ENCODE results near the gene DAD1. TPM values are rescaled to one million over a fixed set of nuclear protein-coding genes. Genes with fewer than 3 reads are reported as not detected.

The DAD1 gene
- polyA plus RNA-seq, 1 of the 3 experiments (the other 2 are of a cell fraction) = 406 TPM

- CTCF ChIA-PET = interaction anchor here (2.1 to 3.2 kb wide), 3 partner anchors 24 to 321 kb away, joined by 7 to 15 read pairs (median 12); no protein-coding TSS in a partner anchor
- no peak for TF ChIP-seq JUND (IDR thresholded peaks at IDR 0.05)
- peak; percentile 49; the same call in 1 of the 2 replicates for TF ChIP-seq MEF2A (IDR thresholded peaks at IDR 0.05; ENCODE audit: borderline replicate concordance, low read depth)
- Histone ChIP-seq H3K4me1 (ENCODE audit: control insufficient read depth in 1 of 2, insufficient read depth in 2 of 2, low read depth in 1 of 2, low read length in 1 of 2) (peaks cover 0 to 22% of the 10 kb centered on the region in 2 experiments; a peak in 3 of 4 replicates), H3K36me3 (replicated peaks in 1 of 2; ENCODE audit: control insufficient read depth in 1 of 2, insufficient read depth in 2 of 2, low read length in 1 of 2) (no peaks in the 10 kb centered on the region), H3K9me3 (no peaks in the 10 kb centered on the region), H3F3A (replicated peaks; ENCODE audit: insufficient read depth) (peaks cover 5% of the 10 kb centered on the region), H3K27me3 (ENCODE audit: insufficient read depth) (no peaks in the 10 kb centered on the region; the same call in 1 of the 2 replicates), H4K20me1 (ENCODE audit: insufficient read depth) (no peaks in the 10 kb centered on the region), H3K4me3 (ENCODE audit: low read depth in 2 of 2, low read length in 1 of 2) (no peak overlapping the region), H3K9ac (no peak overlapping the region), H2AFZ (ENCODE audit: low read depth) (no peak overlapping the region; the same call in 1 of the 2 replicates), H3K79me2 (ENCODE audit: insufficient read depth) (no peaks in the 10 kb centered on the region), H3K27ac (ENCODE audit: low read depth in 2 of 2, low read length in 1 of 2) (peak overlapping the region in 1 of 2 experiments; percentile 32; a peak in 2 of 4 replicates), H3K9me2 (no peaks in the 10 kb centered on the region), H3K4me2 (peak overlapping the region; percentile 16; the same call in 1 of the 2 replicates)
- 25% methylated on average over 3 of the region's 3 CpGs for WGBS (ENCODE audit: low lambda C conversion rate)
- POLR2A ChIA-PET = no interaction called here
- no peak for DNase-seq
Measured at GRCh38 chr14:22532345-22533056, 56.5 kb downstream of the DAD1 start.

GRCh38 chr14:22531451-22532344, 57.3 kb downstream of the DAD1 start:
- H3K9me2 ChIP-seq = no peaks in the 10 kb centered on the region
- H4K20me1 ChIP-seq (ENCODE audit: insufficient read depth) = no peaks in the 10 kb centered on the region
- no peaks in the 10 kb centered on the region for H3K79me2 ChIP-seq (ENCODE audit: insufficient read depth)
- no peak for TF ChIP-seq TCF12 (IDR thresholded peaks at IDR 0.05)
- H3K27ac ChIP-seq (ENCODE audit: low read depth in 2 of 2, low read length in 1 of 2) = peak overlapping the region in 1 of 2 experiments; percentile 32; a peak in 1 of 4 replicates
- H3K36me3 ChIP-seq (replicated peaks in 1 of 2; ENCODE audit: control insufficient read depth in 1 of 2, insufficient read depth in 2 of 2, low read length in 1 of 2) = no peaks in the 10 kb centered on the region
- no peaks in the 10 kb centered on the region for H3K9me3 ChIP-seq
- no peaks in the 10 kb centered on the region; the same call in 1 of the 2 replicates for H3K27me3 ChIP-seq (ENCODE audit: insufficient read depth)
- H3K9ac ChIP-seq = no peak overlapping the region
- WGBS (ENCODE audit: low lambda C conversion rate) = 53% methylated on average over 5 of the region's 5 CpGs
- H2AFZ ChIP-seq (ENCODE audit: low read depth) = no peak overlapping the region
- ChIA-PET CTCF (interaction anchor here (0.7 to 3.2 kb wide), 4 partner anchors 20 to 322 kb away, joined by 5 to 15 read pairs (median 10); no protein-coding TSS in a partner anchor), POLR2A (no interaction called here)
- DNase-seq = no peak
- H3K4me3 ChIP-seq (ENCODE audit: low read depth in 2 of 2, low read length in 1 of 2) = no peak overlapping the region
- no peak overlapping the region for H3K4me2 ChIP-seq
- H3K4me1 ChIP-seq (ENCODE audit: control insufficient read depth in 1 of 2, insufficient read depth in 2 of 2, low read depth in 1 of 2, low read length in 1 of 2) = peaks cover 0 to 18% of the 10 kb centered on the region in 2 experiments; a peak in 2 of 4 replicates
- H3F3A ChIP-seq (replicated peaks; ENCODE audit: insufficient read depth) = peaks cover 4% of the 10 kb centered on the region

DNA sequence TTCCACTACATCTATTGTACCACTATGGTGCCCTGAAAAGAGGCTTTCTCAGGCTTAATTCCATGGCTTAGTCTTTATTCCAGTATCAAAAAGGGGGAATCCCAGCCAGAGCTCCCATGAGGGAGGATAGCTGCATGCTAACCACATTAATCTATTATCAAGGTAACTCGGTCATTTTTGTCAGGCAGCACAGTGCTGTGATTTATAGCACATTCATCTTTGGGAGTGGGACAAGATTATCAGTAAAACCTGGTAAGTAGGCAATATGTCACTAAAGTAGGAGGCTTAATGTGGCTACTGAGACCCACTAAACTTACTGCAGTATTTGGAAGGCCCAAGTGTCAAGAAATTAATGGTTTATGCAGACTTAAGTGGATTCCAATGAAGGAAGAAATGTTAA, 58.9 kb downstream of the DAD1 start:
- no peaks in the 10 kb centered on the region for H3K36me3 ChIP-seq (replicated peaks in 1 of 2; ENCODE audit: control insufficient read depth in 1 of 2, insufficient read depth in 2 of 2, low read length in 1 of 2)
- H3K4me3 ChIP-seq (ENCODE audit: low read depth in 2 of 2, low read length in 1 of 2) = no peak overlapping the region
- H3K27me3 ChIP-seq (ENCODE audit: insufficient read depth) = no peaks in the 10 kb centered on the region; the same call in 1 of the 2 replicates
- no peak overlapping the region for H3K9ac ChIP-seq
- no peaks in the 10 kb centered on the region for H3K79me2 ChIP-seq (ENCODE audit: insufficient read depth)
- no peak for DNase-seq
- WGBS (ENCODE audit: low lambda C conversion rate) = 70% methylated on average over 1 of the region's 1 CpG
- H3K4me2 ChIP-seq = no peak overlapping the region
- no peaks in the 10 kb centered on the region for H3F3A ChIP-seq (replicated peaks; ENCODE audit: insufficient read depth)
- no peaks in the 10 kb centered on the region for H3K9me3 ChIP-seq
- H2AFZ ChIP-seq (ENCODE audit: low read depth) = no peak overlapping the region
- peaks cover 0 to 12% of the 10 kb centered on the region in 2 experiments; a peak in 2 of 4 replicates for H3K4me1 ChIP-seq (ENCODE audit: control insufficient read depth in 1 of 2, insufficient read depth in 2 of 2, low read depth in 1 of 2, low read length in 1 of 2)
- POLR2A ChIA-PET = no interaction called here
- H3K9me2 ChIP-seq = no peaks in the 10 kb centered on the region
- CTCF ChIA-PET = interaction anchor here (1.2 to 1.5 kb wide), 2 partner anchors 27 to 141 kb away, joined by 3 to 4 read pairs; no protein-coding TSS in a partner anchor
- TF ChIP-seq, protein P1, sequence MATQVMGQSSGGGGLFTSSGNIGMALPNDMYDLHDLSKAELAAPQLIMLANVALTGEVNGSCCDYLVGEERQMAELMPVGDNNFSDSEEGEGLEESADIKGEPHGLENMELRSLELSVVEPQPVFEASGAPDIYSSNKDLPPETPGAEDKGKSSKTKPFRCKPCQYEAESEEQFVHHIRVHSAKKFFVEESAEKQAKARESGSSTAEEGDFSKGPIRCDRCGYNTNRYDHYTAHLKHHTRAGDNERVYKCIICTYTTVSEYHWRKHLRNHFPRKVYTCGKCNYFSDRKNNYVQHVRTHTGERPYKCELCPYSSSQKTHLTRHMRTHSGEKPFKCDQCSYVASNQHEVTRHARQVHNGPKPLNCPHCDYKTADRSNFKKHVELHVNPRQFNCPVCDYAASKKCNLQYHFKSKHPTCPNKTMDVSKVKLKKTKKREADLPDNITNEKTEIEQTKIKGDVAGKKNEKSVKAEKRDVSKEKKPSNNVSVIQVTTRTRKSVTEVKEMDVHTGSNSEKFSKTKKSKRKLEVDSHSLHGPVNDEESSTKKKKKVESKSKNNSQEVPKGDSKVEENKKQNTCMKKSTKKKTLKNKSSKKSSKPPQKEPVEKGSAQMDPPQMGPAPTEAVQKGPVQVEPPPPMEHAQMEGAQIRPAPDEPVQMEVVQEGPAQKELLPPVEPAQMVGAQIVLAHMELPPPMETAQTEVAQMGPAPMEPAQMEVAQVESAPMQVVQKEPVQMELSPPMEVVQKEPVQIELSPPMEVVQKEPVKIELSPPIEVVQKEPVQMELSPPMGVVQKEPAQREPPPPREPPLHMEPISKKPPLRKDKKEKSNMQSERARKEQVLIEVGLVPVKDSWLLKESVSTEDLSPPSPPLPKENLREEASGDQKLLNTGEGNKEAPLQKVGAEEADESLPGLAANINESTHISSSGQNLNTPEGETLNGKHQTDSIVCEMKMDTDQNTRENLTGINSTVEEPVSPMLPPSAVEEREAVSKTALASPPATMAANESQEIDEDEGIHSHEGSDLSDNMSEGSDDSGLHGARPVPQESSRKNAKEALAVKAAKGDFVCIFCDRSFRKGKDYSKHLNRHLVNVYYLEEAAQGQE (IDR thresholded peaks at IDR 0.05; ENCODE audit: low read depth, low read length) = no peak
- no peak for TF ChIP-seq RFX5 (IDR thresholded peaks at IDR 0.05; ENCODE audit: low read length)
- TF ChIP-seq TAF1 (IDR thresholded peaks at IDR 0.05; ENCODE audit: borderline replicate concordance, low read depth, low read length) = no peak
- no peak for TF ChIP-seq RAD21 (IDR thresholded peaks at IDR 0.05; ENCODE audit: low read length)
- TF ChIP-seq NFIC (IDR thresholded peaks at IDR 0.05; ENCODE audit: borderline replicate concordance) = no peak
- TF ChIP-seq, protein P2, sequence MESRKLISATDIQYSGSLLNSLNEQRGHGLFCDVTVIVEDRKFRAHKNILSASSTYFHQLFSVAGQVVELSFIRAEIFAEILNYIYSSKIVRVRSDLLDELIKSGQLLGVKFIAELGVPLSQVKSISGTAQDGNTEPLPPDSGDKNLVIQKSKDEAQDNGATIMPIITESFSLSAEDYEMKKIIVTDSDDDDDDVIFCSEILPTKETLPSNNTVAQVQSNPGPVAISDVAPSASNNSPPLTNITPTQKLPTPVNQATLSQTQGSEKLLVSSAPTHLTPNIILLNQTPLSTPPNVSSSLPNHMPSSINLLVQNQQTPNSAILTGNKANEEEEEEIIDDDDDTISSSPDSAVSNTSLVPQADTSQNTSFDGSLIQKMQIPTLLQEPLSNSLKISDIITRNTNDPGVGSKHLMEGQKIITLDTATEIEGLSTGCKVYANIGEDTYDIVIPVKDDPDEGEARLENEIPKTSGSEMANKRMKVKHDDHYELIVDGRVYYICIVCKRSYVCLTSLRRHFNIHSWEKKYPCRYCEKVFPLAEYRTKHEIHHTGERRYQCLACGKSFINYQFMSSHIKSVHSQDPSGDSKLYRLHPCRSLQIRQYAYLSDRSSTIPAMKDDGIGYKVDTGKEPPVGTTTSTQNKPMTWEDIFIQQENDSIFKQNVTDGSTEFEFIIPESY (IDR thresholded peaks at IDR 0.05; ENCODE audit: borderline replicate concordance, low read depth) = no peak
- TF ChIP-seq YY1 (IDR thresholded peaks at IDR 0.05; ENCODE audit: low read depth) = no peak
- no peak overlapping the region for H3K27ac ChIP-seq (ENCODE audit: low read depth in 2 of 2, low read length in 1 of 2)
- H4K20me1 ChIP-seq (ENCODE audit: insufficient read depth) = no peaks in the 10 kb centered on the region

All from SK-N-SH (cell line).